H1 (cell line): ENCODE measurements around the gene IGF2BP3. TPM values are rescaled to one million over a fixed set of nuclear protein-coding genes. Genes with fewer than 3 reads are reported as not detected.

Experiments
- CTCF ChIA-PET: fragments of 300-600 bp; sonication (Branson Sonifier 250); formaldehyde crosslinking; loops from one replicate; lab custom pipeline; 2021; ENCODE audit not compliant: partially characterized antibody; lab: Charles Lee
- POLR2A ChIA-PET: fragments of 300-600 bp; sonication (Branson Sonifier 250); formaldehyde crosslinking; loops from one replicate; lab custom pipeline; 2021; ENCODE audit warnings: inconsistent platforms; ENCODE audit not compliant: partially characterized antibody; lab: Charles Lee
- DNase-seq, 2 experiments: peaks; one replicate each; pipeline versions ENCODE4 v3.0.0 to v3.0.0-alpha.2; 2010 to 2022; ENCODE audit warnings: low spot score in 2 of 2, low read depth in 1 of 2, mixed read lengths in 1 of 2
- FAIRE-seq: peaks from 2 replicates; lab custom pipeline; 2011; peaks lifted over from hg19 to GRCh38; lab: Jason Lieb, UNC
- H2AFZ ChIP-seq: 2 replicates; pipeline ENCODE4 v1.8.1; 2012; ENCODE audit warnings: low read length, inconsistent platforms
- H2AK5ac ChIP-seq: 2 replicates; pipeline ENCODE4 v1.6.1; 2013; ENCODE audit warnings: low read depth, low read length
- H2BK120ac ChIP-seq: replicated peaks from 2 replicates; pipeline ENCODE3; 2013; ENCODE audit warnings: low read depth, low read length, inconsistent platforms
- H2BK12ac ChIP-seq: 2 replicates; pipeline ENCODE4 v1.6.1; 2013; ENCODE audit warnings: low read depth, low read length
- H2BK15ac ChIP-seq: 2 replicates; pipeline ENCODE4 v1.6.1; 2013; ENCODE audit warnings: low read length
- H2BK20ac ChIP-seq: 2 replicates; pipeline ENCODE4 v1.6.1; 2013; ENCODE audit warnings: low read length
- H2BK5ac ChIP-seq: 2 replicates; pipeline ENCODE4 v1.6.1; 2013; ENCODE audit warnings: low read depth, low read length
- H3K14ac ChIP-seq: 2 replicates; pipeline ENCODE4 v1.6.1; 2013; ENCODE audit warnings: inconsistent platforms; ENCODE audit not compliant: insufficient read length
- H3K18ac ChIP-seq: 2 replicates; pipeline ENCODE4 v1.6.1; 2013; ENCODE audit warnings: low read length; ENCODE audit errors: extremely low read depth
- H3K23ac ChIP-seq: 2 replicates; pipeline ENCODE4 v1.6.1; 2013; ENCODE audit warnings: inconsistent platforms; ENCODE audit not compliant: insufficient read length
- H3K23me2 ChIP-seq: 2 replicates; pipeline ENCODE4 v1.6.1; 2013; ENCODE audit warnings: low read depth, low read length
- H3K27ac ChIP-seq: 2 replicates; pipeline ENCODE4 v1.6.1; 2011; ENCODE audit warnings: low read depth, low read length, inconsistent platforms
- H3K27me3 ChIP-seq, 4 experiments: replicated peaks in 1 of 4; 1 replicate in 1 of 4; 2 replicates in 3 of 4; pipeline versions ENCODE4 v1.6.1 to v1.8.1; 2011 to 2013; ENCODE audit warnings: low read length in 3 of 4, mild to moderate bottlenecking in 3 of 4, inconsistent platforms in 2 of 4, mixed read lengths in 2 of 4, moderate library complexity in 1 of 4; ENCODE audit not compliant: control insufficient read depth in 3 of 4, insufficient read depth in 3 of 4; ENCODE audit errors: extremely low read depth in 1 of 4
- H3K36me3 ChIP-seq, 4 experiments: 2 replicates each; pipeline versions ENCODE4 v1.6.1 to v1.8.1; 2011 to 2013; ENCODE audit warnings: mild to moderate bottlenecking in 4 of 4, low read length in 3 of 4, moderate library complexity in 2 of 4, control low read depth in 1 of 4, inconsistent platforms in 1 of 4; ENCODE audit not compliant: insufficient read depth in 4 of 4, control insufficient read depth in 2 of 4
- H3K4ac ChIP-seq: replicated peaks from 2 replicates; pipeline ENCODE3; 2013; ENCODE audit warnings: low read length, low read depth, mixed read lengths, inconsistent platforms; ENCODE audit not compliant: insufficient read length
- H3K4me1 ChIP-seq, 4 experiments: replicated peaks in 1 of 4; 1 replicate in 1 of 4; 2 replicates in 3 of 4; pipeline versions ENCODE4 v1.6.1 to v1.8.1; 2011 to 2013; ENCODE audit warnings: low read length in 3 of 4, inconsistent platforms in 2 of 4, mixed read lengths in 1 of 4; ENCODE audit not compliant: insufficient read depth in 4 of 4, control insufficient read depth in 3 of 4
- H3K4me2 ChIP-seq, 2 experiments: 2 replicates each; pipeline versions ENCODE4 v1.6.1 to v1.8.1; 2011 to 2013; ENCODE audit warnings: low read depth in 2 of 2, low read length in 2 of 2, control low read depth in 1 of 2, inconsistent platforms in 1 of 2, mild to moderate bottlenecking in 1 of 2; ENCODE audit not compliant: insufficient read depth in 1 of 2
- H3K4me3 ChIP-seq, 4 experiments: fragments of 200-600, 300-600 bp in 1 of 4; sonication (generic), shearing (Covaris generic), sonication (Bioruptor Twin) in 1 of 4; 2 replicates each; pipeline versions ENCODE4 v1.5.1 to v1.8.1; 2011 to 2016; ENCODE audit warnings: low read length in 4 of 4, low read depth in 3 of 4, control low read depth in 2 of 4, inconsistent platforms in 2 of 4, mild to moderate bottlenecking in 2 of 4, mixed read lengths in 1 of 4, moderate library complexity in 1 of 4; ENCODE audit not compliant: insufficient read depth in 2 of 4; ENCODE audit errors: extremely low read depth in 1 of 4
- H3K56ac ChIP-seq: replicated peaks from 2 replicates; pipeline ENCODE3; 2013; ENCODE audit warnings: low read depth, mild to moderate bottlenecking, mixed read lengths, low read length, inconsistent platforms; ENCODE audit not compliant: insufficient read length
- H3K79me1 ChIP-seq: 2 replicates; pipeline ENCODE4 v1.6.1; 2013; ENCODE audit warnings: low read depth, low read length, control low read depth
- H3K79me2 ChIP-seq, 2 experiments: 2 replicates each; pipeline versions ENCODE4 v1.6.1 to v1.8.1; 2012 to 2013; ENCODE audit warnings: low read length in 2 of 2, mild to moderate bottlenecking in 2 of 2, inconsistent platforms in 1 of 2; ENCODE audit not compliant: insufficient read depth in 2 of 2, control insufficient read depth in 1 of 2
- H3K9ac ChIP-seq, 4 experiments: replicated peaks in 1 of 4; 1 replicate in 1 of 4; 2 replicates in 3 of 4; pipeline versions ENCODE4 v1.6.1 to v1.8.1; 2011 to 2013; ENCODE audit warnings: low read depth in 3 of 4, low read length in 3 of 4, control low read depth in 2 of 4, mild to moderate bottlenecking in 2 of 4, moderate library complexity in 2 of 4, inconsistent platforms in 1 of 4; ENCODE audit errors: extremely low read depth in 1 of 4
- H3K9me3 ChIP-seq, 2 experiments: 2 replicates each; pipeline versions ENCODE4 v1.6.1 to v1.8.1; 2012 to 2013; ENCODE audit warnings: mild to moderate bottlenecking in 2 of 2, moderate library complexity in 2 of 2, control low read depth in 1 of 2, inconsistent platforms in 1 of 2, low read depth in 1 of 2, low read length in 1 of 2, mixed read lengths in 1 of 2; ENCODE audit not compliant: insufficient read depth in 2 of 2
- H4K20me1 ChIP-seq, 2 experiments: replicated peaks in 1 of 2; 2 replicates each; pipeline versions ENCODE3 to v1.8.1; 2011 to 2013; ENCODE audit warnings: inconsistent platforms in 2 of 2, low read length in 2 of 2, mild to moderate bottlenecking in 1 of 2; ENCODE audit not compliant: insufficient read depth in 2 of 2, control insufficient read depth in 1 of 2
- H4K5ac ChIP-seq: 2 replicates; pipeline ENCODE4 v1.6.1; 2013; ENCODE audit warnings: low read length, low read depth, mixed read lengths, inconsistent platforms; ENCODE audit not compliant: insufficient read length
- H4K8ac ChIP-seq: 2 replicates; pipeline ENCODE4 v1.8.0; 2013; ENCODE audit warnings: mild to moderate bottlenecking, moderate library complexity, low read length, inconsistent platforms; ENCODE audit not compliant: insufficient read depth; ENCODE audit errors: extremely low read depth
- H4K91ac ChIP-seq: replicated peaks from 2 replicates; pipeline ENCODE3; 2013; ENCODE audit warnings: low read length, mixed read lengths, inconsistent platforms; ENCODE audit not compliant: insufficient read length
- CBX5 ChIP-seq: fragments of 300-800, 300-1000 bp; sonication (generic); IDR thresholded peaks from 2 replicates; pipeline ENCODE4 v1.7.1; 2016; ENCODE audit warnings: antibody characterized with exemption, low read length, low read depth
- CHD2 ChIP-seq: IDR thresholded peaks from 2 replicates; pipeline ENCODE4 v1.6.1; 2012; ENCODE audit warnings: low read length, improper control_type of control experiment
- GABPA ChIP-seq: IDR thresholded peaks from 2 replicates; pipeline ENCODE4 v1.6.1; 2011; ENCODE audit warnings: mild to moderate bottlenecking, low read length, moderate library complexity, borderline replicate concordance; ENCODE audit not compliant: insufficient read depth
- KDM4A ChIP-seq: IDR thresholded peaks from one replicate; pipeline ENCODE4 v1.7.1; 2012; ENCODE audit warnings: low read depth, mild to moderate bottlenecking, moderate library complexity, low read length, inconsistent platforms; ENCODE audit not compliant: severe bottlenecking
- NRF1 ChIP-seq: IDR thresholded peaks from 2 replicates; pipeline ENCODE4 v1.6.1; 2011; ENCODE audit warnings: mild to moderate bottlenecking, low read depth, low read length, improper control_type of control experiment
- POU5F1 ChIP-seq: IDR thresholded peaks from 2 replicates; pipeline ENCODE4 v1.6.1; 2011; ENCODE audit warnings: low read depth, mild to moderate bottlenecking, low read length, moderate library complexity
- RFX5 ChIP-seq: IDR thresholded peaks from 2 replicates; pipeline ENCODE4 v1.6.1; 2011; ENCODE audit warnings: low read depth, low read length, improper control_type of control experiment, borderline replicate concordance
- SP2 ChIP-seq: IDR thresholded peaks from 2 replicates; pipeline ENCODE4 v1.6.1; 2012; ENCODE audit warnings: mild to moderate bottlenecking, low read length, inconsistent platforms
- SP4 ChIP-seq: IDR thresholded peaks from 2 replicates; pipeline ENCODE4 v1.6.1; 2012; ENCODE audit warnings: low read length, inconsistent platforms
- SUZ12 ChIP-seq: fragments of 200-600 bp; sonication (generic); IDR thresholded peaks from 2 replicates; pipeline ENCODE4 v1.6.1; 2012; ENCODE audit warnings: mild to moderate bottlenecking, inconsistent platforms, low read length, moderate library complexity, mixed read lengths
- TCF12 ChIP-seq: IDR thresholded peaks from 2 replicates; pipeline ENCODE4 v1.6.1; 2011; ENCODE audit warnings: low read depth, mild to moderate bottlenecking, low read length
- WGBS, 2 experiments: shearing (Covaris generic) in 1 of 2; methylation state at CpG; one replicate each; pipeline versions ENCODE4 v1.1.6 to v1.1.7; 2013 to 2015; ENCODE audit warnings: low lambda C conversion rate in 2 of 2, mixed read lengths in 2 of 2, inconsistent platforms in 1 of 2, low coverage in 1 of 2, missing lambda C conversion rate in 1 of 2; ENCODE audit not compliant: insufficient replicate concordance in 2 of 2, insufficient coverage in 1 of 2, insufficient read length in 1 of 2; ENCODE audit errors: extremely low coverage in 1 of 2, missing lambda C conversion rate in 1 of 2; 5-methylcytosine and 5-hydroxymethylcytosine counted together
- polyA plus RNA-seq, 7 experiments: library from polyadenylated mRNA; depleted of rRNA in 3 of 7; stranded (reverse) in 5 of 7; unstranded in 2 of 7; fragments of >200 nt in 5 of 7; fragments of 200-250 nt in 2 of 7; gene quantifications; 1 replicate in 5 of 7; 2 replicates in 1 of 7; 4 replicates in 1 of 7; pipeline versions ENCODE4 v1.2.1 to v1.2.3, GENCODE V29; 2011 to 2013; ENCODE audit warnings: missing spikeins in 2 of 7, mixed read lengths in 2 of 7
- total RNA-seq: library from RNA; stranded (reverse); fragmentation: NEBNext Ultra II Directional; extraction: Animal tissue kit (Norgen Biotek cat#: 25700); gene quantifications from 2 replicates; pipeline ENCODE4 v1.2.1, GENCODE V29; 2021
- TF ChIP-seq, protein P1 (sequence below): IDR thresholded peaks from 2 replicates; pipeline ENCODE4 v1.6.1; 2011; ENCODE audit warnings: low read length, improper control_type of control experiment

IGF2BP3 gene
- total and polyA plus RNA-seq, 2 of the 8 experiments (the other 6 are each of a cell fraction or from before 2014, with no cell fraction given), result 66.3 to 193 TPM

DNA sequence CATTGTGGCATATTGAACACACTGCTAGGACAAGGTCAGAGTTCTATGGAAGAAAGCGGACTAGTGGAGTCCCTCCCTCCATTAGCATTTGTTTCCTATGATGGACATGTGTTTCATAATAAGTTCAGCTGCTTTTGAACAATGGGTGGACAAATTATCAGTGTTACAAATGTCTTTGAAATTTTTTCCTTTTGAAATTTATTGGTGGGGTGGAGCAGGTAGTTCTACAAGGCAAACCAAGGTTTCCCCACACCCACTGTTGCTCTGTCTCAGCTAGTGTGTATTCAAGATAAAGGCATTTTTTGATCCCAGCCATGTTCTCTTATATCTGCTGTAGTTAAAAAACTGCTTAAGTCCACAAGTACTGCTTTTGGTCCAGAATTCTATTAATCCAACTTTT lies 91.3 kb downstream of the IGF2BP3 start:
- Histone ChIP-seq H3K79me1 (peaks cover 16% of the 10 kb centered on the region), H3K4me3 (no peak overlapping the region), H2BK120ac (no peak overlapping the region), H3K14ac (no peak overlapping the region), H3K27me3 (no peaks in the 10 kb centered on the region), H3K79me2 (peaks cover 9 to 96% of the 10 kb centered on the region in 2 experiments; a peak in 3 of 4 replicates), H2BK12ac (no peak overlapping the region), H3K56ac (no peak overlapping the region), H3K4me1 (peaks cover 0 to 8% (median under 1%) of the 10 kb centered on the region in 4 experiments; a peak in 2 of 7 replicates), H4K91ac (no peak overlapping the region), H3K4ac (no peak overlapping the region), H2BK15ac (no peak overlapping the region), H4K5ac (no peak overlapping the region), H3K23ac (no peak overlapping the region), H3K36me3 (peaks cover 0 to 15% (median 4%) of the 10 kb centered on the region in 4 experiments; a peak in 4 of 8 replicates), H3K9ac (no peak overlapping the region), H4K20me1 (peaks cover 21 to 23% of the 10 kb centered on the region in 2 experiments), H2AFZ (no peak overlapping the region), H2BK5ac (no peak overlapping the region), H2AK5ac (no peak overlapping the region), H3K27ac (no peak overlapping the region), H3K4me2 (no peak overlapping the region), H3K9me3 (no peaks in the 10 kb centered on the region), H4K8ac (no peak overlapping the region), H3K23me2 (no peaks in the 10 kb centered on the region), H2BK20ac (no peak overlapping the region), H3K18ac (no peak overlapping the region)
- DNase-seq (no peak), FAIRE-seq (no peak)
- WGBS, 2 experiments, result 90% methylated on average over 1 of the region's 1 CpG; no CpG with 5 or more reads in 1 of the 2 experiments
- POLR2A ChIA-PET, result no interaction called here
- TF ChIP-seq NRF1, result no peak
- TF ChIP-seq SP2, result no peak
- no peak for TF ChIP-seq POU5F1
- no peak for TF ChIP-seq RFX5
- no peak for TF ChIP-seq SP4
- TF ChIP-seq KDM4A, result no peak
- TF ChIP-seq SUZ12, result no peak
- no peak for TF ChIP-seq GABPA
- no peak for TF ChIP-seq CHD2
- no peak for TF ChIP-seq CBX5
- TF ChIP-seq TCF12, result no peak
- TF ChIP-seq, protein P1, sequence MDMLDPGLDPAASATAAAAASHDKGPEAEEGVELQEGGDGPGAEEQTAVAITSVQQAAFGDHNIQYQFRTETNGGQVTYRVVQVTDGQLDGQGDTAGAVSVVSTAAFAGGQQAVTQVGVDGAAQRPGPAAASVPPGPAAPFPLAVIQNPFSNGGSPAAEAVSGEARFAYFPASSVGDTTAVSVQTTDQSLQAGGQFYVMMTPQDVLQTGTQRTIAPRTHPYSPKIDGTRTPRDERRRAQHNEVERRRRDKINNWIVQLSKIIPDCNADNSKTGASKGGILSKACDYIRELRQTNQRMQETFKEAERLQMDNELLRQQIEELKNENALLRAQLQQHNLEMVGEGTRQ, result no peak
- CTCF ChIA-PET, result no interaction called here
